Measurements from ENCODE around the gene CHRDL1. TPM values are rescaled to one million over a fixed set of nuclear protein-coding genes. Genes with fewer than 3 reads are reported as not detected.

CHRDL1 gene
- total RNA-seq, 4 donors from 2014 or later = 27.4 to 90.2 (median 56.5) TPM

- H3K4me1 ChIP-seq = no peaks in the 10 kb centered on the region
- H3K36me3 ChIP-seq = no peaks in the 10 kb centered on the region
- intact Hi-C loops (cut with DNase I; ENCODE audit: low total_unique reads) = no loop called here
- no peaks in the 10 kb centered on the region for H3K27me3 ChIP-seq
- TF ChIP-seq POLR2A (IDR thresholded peaks at IDR 0.05) (no peak), CTCF (IDR thresholded peaks at IDR 0.05) (no peak)
- H3K27ac ChIP-seq = no peak overlapping the region
- H3K9me3 ChIP-seq = no peaks in the 10 kb centered on the region
- no peak overlapping the region for H3K4me3 ChIP-seq
- DNase-seq = no peak
Observed at GRCh38 chrX:110706446-110706845, 89.2 kb downstream of the CHRDL1 start.

DNA sequence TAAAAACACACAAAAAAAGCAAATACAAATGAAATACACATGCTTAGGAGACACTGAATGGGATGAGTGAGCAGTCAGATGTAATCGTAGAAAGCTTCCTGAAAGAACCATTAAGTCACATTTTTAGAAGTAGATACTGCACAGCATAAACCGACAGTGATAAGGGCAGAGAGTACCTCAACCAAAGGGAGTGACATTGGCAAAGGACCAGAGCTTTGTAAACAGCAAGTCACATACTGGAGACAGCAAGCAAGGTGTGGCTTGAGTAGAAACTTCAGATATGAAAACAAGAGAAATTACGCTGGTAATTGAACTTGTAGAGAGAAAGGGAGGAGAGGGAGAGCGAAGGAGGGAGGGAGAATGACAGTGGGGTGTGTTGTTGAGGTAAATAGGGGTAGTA, 92.0 kb downstream of the CHRDL1 start:
- Histone ChIP-seq H3K27ac (no peak overlapping the region), H3K36me3 (no peaks in the 10 kb centered on the region), H3K4me1 (no peaks in the 10 kb centered on the region), H3K27me3 (no peaks in the 10 kb centered on the region), H3K9me3 (no peaks in the 10 kb centered on the region), H3K4me3 (no peak overlapping the region)
- intact Hi-C loops (cut with DNase I; ENCODE audit: low total_unique reads) = no loop called here
- no peak for DNase-seq
- no peak for TF ChIP-seq CTCF (IDR thresholded peaks at IDR 0.05)
- TF ChIP-seq POLR2A (IDR thresholded peaks at IDR 0.05) = no peak

DNA sequence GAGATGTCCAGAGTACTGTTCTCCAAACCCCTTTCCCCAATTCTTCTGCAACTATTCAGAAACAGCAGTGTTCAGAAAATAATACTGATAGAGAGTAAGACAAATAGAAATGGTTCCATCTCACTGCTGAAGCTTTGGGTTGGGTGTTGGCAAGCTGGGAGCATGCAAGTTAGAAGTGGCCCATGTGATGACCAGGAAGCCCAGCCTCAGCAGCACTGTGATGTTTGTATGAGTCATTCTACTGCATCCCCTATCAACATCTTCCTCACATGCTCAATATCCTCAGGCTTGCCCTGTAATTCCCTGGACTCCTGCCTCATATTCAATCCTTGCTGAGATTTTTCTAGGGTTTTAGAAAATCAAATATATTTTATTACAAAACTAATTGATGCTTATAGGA, 96.5 kb downstream of the CHRDL1 start:
- intact Hi-C loops (cut with DNase I; ENCODE audit: low total_unique reads) = no loop called here
- DNase-seq = no peak
- TF ChIP-seq CTCF (IDR thresholded peaks at IDR 0.05) = no peak
- no peak for TF ChIP-seq POLR2A (IDR thresholded peaks at IDR 0.05)
- H3K27ac ChIP-seq = no peak overlapping the region
- no peaks in the 10 kb centered on the region for H3K36me3 ChIP-seq
- H3K27me3 ChIP-seq = no peaks in the 10 kb centered on the region
- no peak overlapping the region for H3K4me3 ChIP-seq
- no peaks in the 10 kb centered on the region for H3K4me1 ChIP-seq
- H3K9me3 ChIP-seq = no peaks in the 10 kb centered on the region

DNA sequence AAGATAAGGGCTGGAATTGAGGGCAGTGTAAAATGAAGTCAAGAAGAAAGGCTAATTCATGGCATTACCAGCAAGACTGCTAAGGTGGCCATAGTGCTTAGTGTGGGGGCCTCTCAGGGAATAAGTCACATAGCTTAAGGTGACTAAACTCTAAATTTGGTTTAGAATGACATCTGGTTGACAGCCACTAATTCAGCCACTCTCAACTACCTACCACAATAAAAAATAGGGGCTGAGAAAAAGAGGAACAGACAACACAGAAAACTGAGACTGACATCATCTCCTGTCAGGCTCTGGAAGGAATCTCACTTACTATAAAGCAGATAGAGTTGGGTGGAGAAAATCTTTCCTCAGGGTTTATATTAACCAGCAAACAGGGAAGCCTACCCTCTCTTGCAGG, 96.9 kb downstream of the CHRDL1 start:
- intact Hi-C loops (cut with DNase I; ENCODE audit: low total_unique reads) = no loop called here
- TF ChIP-seq POLR2A (IDR thresholded peaks at IDR 0.05) (no peak), CTCF (IDR thresholded peaks at IDR 0.05) (no peak)
- Histone ChIP-seq H3K27me3 (no peaks in the 10 kb centered on the region), H3K4me1 (no peaks in the 10 kb centered on the region), H3K27ac (no peak overlapping the region), H3K4me3 (no peak overlapping the region), H3K9me3 (no peaks in the 10 kb centered on the region), H3K36me3 (no peaks in the 10 kb centered on the region)
- DNase-seq = no peak

DNA sequence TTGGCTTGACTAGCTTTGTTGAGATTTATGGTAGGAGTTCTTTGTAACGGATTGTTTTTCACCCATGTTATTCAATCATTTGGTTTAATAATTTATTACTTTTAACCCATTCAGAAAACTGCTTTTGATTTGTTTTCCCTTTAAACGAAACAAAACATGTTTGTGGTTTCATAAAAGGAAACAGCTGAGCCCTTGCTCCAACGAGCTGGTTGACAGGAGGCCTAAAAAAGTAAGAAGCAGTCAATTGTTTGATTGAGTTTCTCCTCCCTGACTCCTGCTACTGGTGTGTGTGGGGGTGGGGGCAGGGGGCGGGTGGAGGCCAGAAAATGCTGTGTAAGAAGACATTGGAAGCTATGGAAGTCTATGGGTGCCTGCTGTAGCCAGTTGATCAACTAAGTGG, 102.8 kb downstream of the CHRDL1 start:
- Histone ChIP-seq H3K4me1 (no peaks in the 10 kb centered on the region), H3K27me3 (peaks cover 0 to 5% of the 10 kb centered on the region in 2 donors), H3K36me3 (no peaks in the 10 kb centered on the region), H3K27ac (no peak overlapping the region), H3K4me3 (no peak overlapping the region), H3K9me3 (no peaks in the 10 kb centered on the region)
- no peak for TF ChIP-seq CTCF (IDR thresholded peaks at IDR 0.05)
- TF ChIP-seq POLR2A (IDR thresholded peaks at IDR 0.05) = no peak
- intact Hi-C loops (cut with DNase I; ENCODE audit: low total_unique reads) = no loop called here
- DNase-seq = no peak

All from uterus (tissue), 4 donors.